ENCODE measurements around the gene C4orf33.
A peak's percentile ranks its signal among the peaks of the same experiment; 100 is the strongest.
"Not testable (repeated sequence)": the region's sequence is repeated elsewhere in the genome, so short reads cannot be mapped to it uniquely, and the experiment has no call there.

C4orf33 gene

DNA sequence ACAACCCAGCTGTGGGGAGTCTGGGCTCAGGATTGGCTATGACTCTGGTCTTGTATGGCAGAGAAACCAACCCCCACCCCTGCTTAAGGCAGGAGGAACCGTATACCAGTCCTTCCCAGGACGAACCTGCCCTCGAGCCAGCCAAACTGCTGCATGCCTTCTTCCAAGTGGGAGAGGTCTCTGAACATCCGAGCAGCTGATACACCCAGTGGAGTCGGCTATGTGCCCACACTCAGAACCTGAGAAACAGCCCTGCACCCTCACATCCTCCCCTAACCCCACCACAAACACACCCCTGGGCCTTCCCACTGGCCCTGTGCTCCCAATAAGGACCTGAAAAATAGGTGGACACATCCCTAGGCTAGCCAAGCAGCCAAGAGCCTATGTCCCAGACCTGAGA lies 21.8 kb downstream of the C4orf33 start:
- peak in 1 of 10 donors; percentile 57 for DNase-seq
- intact Hi-C loops (cut with DNase I) = no loop called here

DNA sequence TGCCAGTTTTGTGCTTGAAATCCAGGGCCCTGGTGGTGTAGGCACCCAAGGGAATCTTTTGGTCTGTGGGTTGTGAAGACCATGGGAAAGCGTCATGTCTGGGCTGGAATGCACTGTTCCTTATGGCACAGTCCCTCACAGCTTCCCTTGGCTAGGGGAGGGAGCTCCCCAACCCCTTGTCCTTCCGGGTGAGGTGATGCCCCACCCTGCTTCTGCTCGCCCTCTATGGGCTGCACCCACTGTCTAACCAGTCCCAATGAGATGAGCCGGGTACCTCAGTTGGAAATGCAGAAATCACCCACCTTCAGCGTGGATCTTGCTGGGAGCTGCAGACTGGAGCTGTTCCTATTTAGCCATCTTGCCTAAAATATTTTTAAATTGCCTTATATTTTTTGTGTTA lies 30.7 kb downstream of the C4orf33 start:
- intact Hi-C loops (cut with DNase I) = not testable (repeated sequence)

DNA sequence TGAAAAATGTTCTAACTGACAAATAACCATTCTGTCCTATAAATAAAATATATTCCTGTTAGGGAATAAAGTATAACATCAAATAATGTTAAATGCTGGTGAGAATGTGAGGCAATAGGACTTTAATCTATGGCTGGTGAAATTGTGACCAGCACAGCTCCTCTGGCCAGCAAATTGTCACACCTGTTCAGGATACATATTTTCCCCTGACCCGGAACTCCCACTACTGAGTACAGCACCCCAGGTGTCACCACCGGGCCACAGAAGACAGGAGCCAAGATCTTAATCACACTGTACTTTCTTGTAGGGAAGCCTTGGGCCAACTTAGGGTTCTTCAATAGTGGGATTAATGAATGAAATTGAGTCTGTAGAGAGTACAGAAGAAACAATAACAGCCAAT lies 33.2 kb downstream of the C4orf33 start:
- DNase-seq = no peak
- intact Hi-C loops (cut with DNase I) = no loop called here

More for the DNA sequence above, 30.7 kb downstream of the C4orf33 start:
- not testable (repeated sequence) for DNase-seq

DNA sequence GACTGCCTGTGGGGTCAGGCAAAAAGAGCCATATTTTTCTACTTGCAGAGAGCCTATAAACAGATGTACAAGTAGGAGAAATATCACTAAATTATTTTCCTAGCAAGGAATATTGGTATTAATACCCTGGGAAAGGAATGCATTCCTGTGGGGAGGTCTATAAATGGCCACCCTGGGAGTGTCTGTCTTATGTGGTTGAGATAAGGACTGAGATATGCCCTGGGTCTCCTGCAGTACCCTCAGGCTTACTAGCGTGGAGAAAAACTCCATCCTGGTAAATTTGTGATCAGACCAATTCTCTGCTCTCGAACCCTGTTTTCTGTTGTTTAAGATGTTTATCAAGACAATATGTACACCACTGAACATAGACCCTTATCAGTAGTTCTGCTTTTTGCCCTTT lies 35.4 kb downstream of the C4orf33 start:
- intact Hi-C loops (cut with DNase I) = no loop called here

DNA sequence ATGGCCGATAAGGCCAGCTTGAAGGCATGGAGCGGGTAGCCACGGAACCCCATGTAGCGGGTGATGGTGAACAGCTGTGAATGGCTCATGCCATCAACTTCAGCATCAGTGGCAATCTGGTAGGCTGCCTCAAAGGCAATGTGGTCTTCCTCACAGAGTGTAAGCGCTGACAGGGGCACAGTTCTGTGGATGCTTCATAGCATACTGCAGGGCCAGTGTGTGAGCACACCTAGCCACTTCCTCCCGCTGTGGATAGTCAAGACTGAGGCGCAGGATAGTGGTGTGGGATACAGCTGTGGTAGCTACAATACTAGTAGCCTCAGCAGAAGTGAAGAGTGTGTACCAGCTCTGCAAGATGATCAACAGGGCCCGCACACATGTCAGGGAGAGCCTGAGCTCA lies 40.5 kb downstream of the C4orf33 start:
- DNase-seq = no peak
- intact Hi-C loops (cut with DNase I) = no loop called here

More for the DNA sequence above, 35.4 kb downstream of the C4orf33 start:
- DNase-seq = no peak

DNA sequence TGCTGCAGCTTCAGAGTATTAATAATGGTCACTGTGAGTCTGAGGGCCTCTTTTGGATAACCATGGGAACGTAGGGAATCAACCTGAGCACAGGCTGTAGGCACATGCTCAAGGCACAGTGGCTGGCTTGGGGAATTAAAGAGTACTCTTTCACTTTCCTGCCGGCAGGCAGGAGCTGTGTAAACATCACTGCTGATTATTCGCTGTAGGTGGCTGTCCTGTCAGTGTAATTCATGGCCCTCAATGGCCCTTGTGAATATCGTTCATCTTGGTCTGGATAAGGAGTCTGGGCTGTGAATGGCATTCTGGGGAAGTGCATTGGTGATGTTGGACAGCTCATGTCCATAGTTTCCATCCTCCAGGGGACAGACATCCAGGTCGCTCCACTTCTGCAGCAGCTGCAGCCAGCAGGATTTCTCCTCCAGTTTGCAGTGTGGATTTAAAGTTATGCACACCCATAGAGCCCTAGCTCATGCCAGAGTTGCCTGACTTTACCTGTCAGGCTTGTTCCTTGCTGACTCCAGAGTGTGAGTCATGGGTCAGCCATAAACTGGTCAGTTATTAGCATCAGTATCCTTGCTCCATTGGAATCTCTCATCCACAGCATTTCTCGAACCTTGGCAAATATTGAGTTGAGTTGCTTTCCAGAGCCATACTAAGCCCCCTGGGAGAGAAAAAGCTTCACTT lies 43.0 kb downstream of the C4orf33 start:
- intact Hi-C loops (cut with DNase I) = no loop called here
- no peak for DNase-seq

DNA sequence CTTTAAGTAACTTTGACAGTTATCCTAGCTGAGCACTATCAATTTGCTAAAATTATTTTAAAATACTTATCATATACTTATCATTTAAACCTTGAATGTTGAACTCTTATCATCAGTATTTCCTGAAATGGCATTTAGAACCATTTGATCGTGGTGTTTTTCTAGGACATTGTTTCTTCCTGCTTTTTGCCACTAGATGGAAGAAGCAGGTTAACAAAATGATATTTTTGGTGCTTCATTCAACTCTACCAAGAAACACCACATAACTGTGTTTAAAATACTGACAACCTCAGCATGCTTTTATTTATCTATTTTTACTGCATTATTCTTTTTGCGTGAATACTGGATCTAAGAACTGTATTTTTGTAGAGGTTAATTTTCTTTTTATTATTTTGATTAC lies 44.6 kb downstream of the C4orf33 start:
- DNase-seq = no peak
- intact Hi-C loops (cut with DNase I) = no loop called here

DNA sequence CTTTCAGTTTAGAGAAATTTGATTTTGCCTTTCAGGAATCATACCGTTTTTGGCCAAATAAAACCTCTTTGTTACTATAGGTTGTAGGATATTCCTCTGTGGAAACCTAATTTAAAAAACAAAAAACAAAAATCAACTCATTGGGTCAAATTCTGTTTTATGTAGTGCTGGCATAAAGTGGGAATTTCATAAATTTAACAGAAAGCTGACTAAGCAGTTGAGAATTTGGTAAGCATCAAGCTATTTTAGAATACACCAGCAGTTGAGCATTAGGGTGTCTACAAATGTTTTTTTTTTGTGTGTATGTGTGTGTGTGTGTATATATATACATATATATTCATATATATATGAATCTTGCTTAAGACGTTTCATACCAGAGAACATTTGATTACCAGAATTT lies 47.4 kb downstream of the C4orf33 start:
- intact Hi-C loops (cut with DNase I) = no loop called here
- DNase-seq = no peak

DNA sequence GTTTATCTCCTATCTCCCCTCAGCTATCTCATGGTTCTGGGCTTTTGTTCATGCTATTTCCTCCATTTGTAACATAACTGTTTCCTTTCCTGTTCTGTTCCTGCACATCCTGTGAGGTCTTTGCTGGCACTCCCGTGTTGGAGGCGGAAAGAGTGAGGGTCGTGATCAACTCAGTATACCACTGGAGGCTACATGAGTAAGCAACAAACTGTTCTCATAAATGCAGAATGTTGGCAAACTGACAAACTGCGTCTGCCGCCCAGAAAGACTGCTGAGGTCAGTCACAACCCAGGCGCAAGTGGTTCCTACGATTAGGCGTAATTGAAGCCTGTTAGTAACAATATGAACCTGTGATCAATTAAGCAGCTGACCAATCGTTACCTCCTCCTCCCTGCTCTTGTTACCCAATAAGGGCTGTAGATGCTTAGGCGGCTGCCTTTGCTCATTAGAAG lies 48.8 kb downstream of the C4orf33 start:
- intact Hi-C loops (cut with DNase I) = no loop called here
- DNase-seq = peak in 1 of 10 donors; percentile 22

DNA sequence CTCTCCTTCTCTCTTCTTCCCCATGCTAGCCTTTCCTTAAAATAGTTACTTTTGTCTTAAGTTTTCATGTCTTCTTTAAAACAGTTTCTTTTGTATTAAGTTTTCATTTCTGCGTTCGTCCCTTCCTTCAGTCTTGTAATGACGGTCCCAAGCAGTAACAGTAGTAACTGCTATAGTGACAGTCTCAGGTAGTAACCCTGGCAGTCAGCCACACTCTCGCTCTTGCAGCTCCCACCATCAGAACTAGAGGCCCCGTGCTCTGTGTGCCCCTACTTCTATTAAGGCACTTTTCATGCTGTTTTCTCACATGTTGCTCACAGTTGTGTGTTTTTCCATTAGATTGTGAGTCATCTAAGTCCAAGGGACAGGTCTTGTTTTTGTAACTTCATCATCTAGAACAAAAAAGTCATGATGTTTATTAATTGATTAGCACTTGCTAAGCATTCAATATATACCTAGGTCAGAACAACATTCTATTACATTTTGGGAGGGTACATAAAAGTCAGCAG lies 49.3 kb downstream of the C4orf33 start:
- DNase-seq = no peak
- intact Hi-C loops (cut with DNase I) = no loop called here

DNA sequence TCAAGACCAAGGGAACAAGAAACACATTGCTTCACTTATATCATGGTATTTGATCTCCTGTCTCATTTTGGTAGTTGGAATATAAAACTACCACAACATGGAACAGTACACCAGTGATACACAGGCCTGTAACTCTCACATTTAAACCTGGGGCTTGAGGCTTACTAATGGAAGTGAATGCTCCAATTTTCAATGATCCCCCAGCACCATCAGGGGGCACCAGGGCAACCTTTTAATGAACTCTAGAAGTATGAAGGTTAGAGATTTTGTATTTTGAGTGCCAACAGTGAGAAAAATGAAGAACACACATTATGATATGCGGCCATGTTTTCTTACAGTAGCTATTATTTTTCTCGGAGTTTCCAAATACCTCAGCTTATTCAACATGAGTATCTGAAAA lies 50.7 kb downstream of the C4orf33 start:
- intact Hi-C loops (cut with DNase I) = no loop called here
- no peak for DNase-seq

DNA sequence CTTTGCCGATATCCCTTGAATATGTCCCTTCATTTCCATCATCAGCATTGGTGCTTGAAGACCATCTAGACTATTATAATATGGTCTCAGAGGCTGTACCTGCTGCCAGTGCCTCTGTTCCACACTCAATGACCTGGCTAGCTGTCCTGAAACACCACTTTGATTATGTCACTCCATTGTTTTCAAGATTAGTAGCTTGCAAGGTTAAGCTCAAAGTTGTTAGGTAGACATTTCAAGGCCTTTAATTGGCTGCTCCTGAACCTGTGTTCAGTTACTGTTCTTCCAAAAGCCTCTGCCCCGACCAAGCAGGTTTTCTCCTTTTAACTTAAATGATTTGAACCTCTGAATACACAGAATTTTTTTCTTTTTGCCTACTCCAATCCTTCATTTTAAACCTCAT lies 52.9 kb downstream of the C4orf33 start:
- DNase-seq = no peak
- intact Hi-C loops (cut with DNase I) = no loop called here

DNA sequence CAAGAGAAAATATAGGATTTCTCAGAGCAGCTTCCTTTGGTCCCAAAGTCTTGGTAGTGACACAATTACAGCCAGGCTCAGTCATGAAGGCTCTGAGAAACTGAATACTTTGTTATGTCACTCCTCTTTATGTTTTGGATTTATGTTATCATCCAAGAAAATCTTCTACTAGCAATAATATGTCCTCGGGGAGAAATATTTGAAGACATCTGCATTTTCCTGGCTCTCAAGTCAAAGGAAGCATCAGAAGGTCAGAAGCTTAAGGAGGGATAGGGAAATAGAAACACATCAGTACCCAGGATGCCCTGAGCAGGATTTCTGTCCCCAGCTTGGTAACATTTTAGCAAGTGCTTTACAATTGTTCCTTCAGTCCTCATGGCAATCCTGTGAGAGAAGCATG lies 54.0 kb downstream of the C4orf33 start:
- DNase-seq = no peak
- intact Hi-C loops (cut with DNase I) = no loop called here

DNA sequence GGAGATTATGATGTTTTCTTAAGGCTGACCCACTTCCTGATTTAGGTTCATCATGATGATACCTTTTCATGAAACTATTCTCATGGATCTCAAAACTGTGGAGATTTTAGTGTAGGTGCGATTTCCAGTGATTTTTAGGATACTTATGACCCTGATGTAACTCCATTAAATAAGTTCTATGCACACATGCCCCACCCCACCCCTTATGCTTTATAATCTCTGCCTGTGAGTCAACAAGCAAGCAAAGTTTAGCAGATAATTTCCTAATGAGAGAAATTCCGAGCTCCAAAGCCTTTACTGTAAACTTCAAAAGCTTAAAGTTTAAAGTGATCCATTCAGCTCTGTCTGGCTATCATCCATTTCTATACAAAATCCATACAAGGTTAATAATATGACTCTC lies 56.4 kb downstream of the C4orf33 start:
- intact Hi-C loops (cut with DNase I) = no loop called here
- DNase-seq = no peak

DNA sequence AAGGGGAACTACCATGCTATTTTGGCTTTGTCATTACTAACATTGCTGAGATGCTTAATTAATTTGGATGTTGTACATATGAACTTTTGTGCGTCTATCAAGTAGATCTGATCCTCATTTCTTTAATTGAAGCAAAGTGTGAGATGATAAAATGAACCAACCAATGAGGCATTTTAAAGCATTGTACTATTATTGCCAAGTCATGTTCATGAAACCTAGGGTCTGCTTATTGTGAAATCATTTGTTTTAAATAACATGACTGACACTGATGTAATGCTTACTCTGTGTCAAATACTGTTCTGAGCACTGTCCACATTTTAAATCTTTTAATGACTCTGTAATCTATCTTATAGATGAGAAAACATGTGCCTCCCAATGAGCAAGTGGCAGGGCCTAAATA lies 57.7 kb downstream of the C4orf33 start:
- intact Hi-C loops (cut with DNase I) = no loop called here
- DNase-seq = no peak

DNA sequence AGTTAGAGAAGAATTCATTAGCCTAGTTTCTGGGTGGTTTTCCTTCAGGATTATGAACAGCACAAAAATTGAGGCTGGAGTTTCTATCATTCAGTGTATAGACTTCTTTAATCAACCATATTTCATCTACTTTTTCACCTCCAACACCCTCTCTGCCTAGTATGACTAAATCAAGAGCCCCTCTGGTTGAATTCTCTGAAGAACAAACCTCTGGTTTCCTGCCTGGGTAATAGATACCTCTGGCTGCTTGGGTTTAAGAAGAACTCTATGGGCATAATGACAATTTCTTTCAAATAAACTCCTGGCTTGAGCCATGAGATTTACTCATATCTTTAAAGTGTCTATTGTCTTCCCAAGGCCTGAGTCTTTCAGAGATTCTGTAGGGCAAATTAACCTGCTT lies 66.5 kb downstream of the C4orf33 start:
- no peak for DNase-seq
- intact Hi-C loops (cut with DNase I) = no loop called here

DNA sequence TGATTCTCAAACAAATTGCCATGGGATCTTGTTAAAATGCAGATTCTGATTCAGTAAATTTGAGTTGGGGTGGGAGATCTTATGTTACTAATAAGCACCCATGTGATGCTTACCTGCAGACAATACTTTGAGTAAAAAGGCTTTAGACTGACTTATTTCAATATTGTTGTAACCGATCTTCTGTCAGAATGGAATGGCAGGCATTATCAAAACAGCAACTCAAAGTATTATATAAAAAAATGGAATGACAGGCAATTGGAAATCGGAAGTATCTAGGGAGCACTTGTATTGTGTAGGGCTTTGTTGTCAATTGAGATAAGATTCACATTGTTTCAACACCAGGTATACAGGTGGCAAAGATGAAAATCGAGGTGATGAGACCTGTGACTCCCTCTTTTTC lies 67.5 kb downstream of the C4orf33 start:
- DNase-seq = no peak
- intact Hi-C loops (cut with DNase I) = no loop called here

DNA sequence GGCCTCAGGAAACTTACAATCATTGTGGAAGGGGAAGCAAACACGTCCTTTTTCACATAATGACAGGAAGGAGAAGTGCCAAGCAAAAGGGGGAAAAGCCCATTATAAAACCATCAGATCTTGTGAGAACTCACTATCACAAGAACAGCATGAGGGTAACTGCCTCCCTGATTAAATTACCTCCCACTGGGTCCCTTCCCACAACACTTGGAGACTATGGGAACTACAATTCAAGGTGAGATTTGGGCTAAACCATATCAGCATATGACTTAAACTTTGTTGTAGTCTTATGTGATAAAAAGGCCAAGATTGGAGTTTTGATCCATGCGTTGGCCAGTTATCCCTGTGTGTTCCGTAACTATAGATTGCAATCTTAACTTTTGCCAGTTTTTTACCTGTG lies 68.3 kb downstream of the C4orf33 start:
- intact Hi-C loops (cut with DNase I) = no loop called here
- DNase-seq = no peak

Measured in posterior cingulate gyrus (tissue), 11 donors.